Hepatocyte (in vitro differentiated cells): ENCODE measurements around the gene THEM5.

Experiments
- EZH2phosphoT487 ChIP-seq: fragments of 200-600 bp; sonication (generic); IDR thresholded peaks from one replicate; pipeline ENCODE4 v1.6.1; 2018; ENCODE audit warnings: antibody characterized with exemption, mild to moderate bottlenecking, low read depth, moderate library complexity; ENCODE audit not compliant: unreplicated experiment, severe bottlenecking
- TF ChIP-seq, protein P1 (sequence below): fragments of 200-600 bp; sonication (generic); IDR thresholded peaks from 2 replicates; pipeline ENCODE4 v1.5.1; 2016; ENCODE audit warnings: antibody characterized with exemption, mild to moderate bottlenecking; ENCODE audit not compliant: poor library complexity

DNA sequence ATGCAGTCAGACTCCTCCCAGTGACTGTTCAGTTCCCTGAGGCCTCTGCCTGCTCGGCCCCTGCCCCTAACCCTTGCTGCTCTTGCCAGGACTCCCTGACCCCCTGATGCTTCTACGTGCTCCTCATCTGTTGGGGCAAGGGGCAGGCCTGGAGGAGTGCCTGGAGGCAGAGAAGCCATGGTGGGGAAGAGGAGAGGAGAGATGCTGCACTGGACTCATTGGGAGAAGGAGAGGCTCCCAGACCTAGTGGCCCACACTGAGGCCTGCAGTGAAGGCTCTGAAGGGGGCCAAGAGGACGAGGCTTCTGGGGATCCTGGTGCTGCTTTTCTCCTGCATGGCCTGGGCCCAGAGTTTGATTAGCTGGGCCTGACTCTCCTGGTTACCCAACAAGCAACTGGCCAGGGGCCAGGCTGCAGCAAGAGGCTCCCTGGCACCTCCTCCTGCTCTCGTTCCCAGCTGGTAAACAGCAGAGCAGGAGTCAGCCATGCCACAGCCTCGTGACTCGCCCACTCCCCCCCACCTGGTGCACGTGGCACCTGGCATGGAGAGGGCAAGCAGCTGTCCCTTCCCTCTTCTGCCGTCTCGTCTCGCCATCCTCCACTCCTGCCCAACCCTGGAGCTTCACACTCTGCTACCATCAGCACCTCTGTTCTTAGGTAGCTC is 21.1 kb downstream of the THEM5 start:
- TF ChIP-seq, protein P1, sequence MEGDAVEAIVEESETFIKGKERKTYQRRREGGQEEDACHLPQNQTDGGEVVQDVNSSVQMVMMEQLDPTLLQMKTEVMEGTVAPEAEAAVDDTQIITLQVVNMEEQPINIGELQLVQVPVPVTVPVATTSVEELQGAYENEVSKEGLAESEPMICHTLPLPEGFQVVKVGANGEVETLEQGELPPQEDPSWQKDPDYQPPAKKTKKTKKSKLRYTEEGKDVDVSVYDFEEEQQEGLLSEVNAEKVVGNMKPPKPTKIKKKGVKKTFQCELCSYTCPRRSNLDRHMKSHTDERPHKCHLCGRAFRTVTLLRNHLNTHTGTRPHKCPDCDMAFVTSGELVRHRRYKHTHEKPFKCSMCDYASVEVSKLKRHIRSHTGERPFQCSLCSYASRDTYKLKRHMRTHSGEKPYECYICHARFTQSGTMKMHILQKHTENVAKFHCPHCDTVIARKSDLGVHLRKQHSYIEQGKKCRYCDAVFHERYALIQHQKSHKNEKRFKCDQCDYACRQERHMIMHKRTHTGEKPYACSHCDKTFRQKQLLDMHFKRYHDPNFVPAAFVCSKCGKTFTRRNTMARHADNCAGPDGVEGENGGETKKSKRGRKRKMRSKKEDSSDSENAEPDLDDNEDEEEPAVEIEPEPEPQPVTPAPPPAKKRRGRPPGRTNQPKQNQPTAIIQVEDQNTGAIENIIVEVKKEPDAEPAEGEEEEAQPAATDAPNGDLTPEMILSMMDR, result no peak
- no peak for TF ChIP-seq EZH2phosphoT487
